PC-3 (cell line): Measurements from ENCODE around the gene KCNH6. TPM values are rescaled to one million over a fixed set of nuclear protein-coding genes. Genes with fewer than 3 reads are reported as not detected.

Experiments
- ATAC-seq: fragments of 200-7000 bp; cut with Tn5 transposase; 2 replicates; pipeline ENCODE4 v1.9.1; 2020; ENCODE audit warnings: mild to moderate bottlenecking, moderate library complexity
- BruUV-seq: library from RNA; stranded (reverse); fragments of 400-500 nt; replicated peaks from 2 replicates; lab custom pipeline; 2021; lab: Mats Ljungman, UMichigan
- CTCF ChIA-PET: fragments of 300-600 bp; sonication (Branson Sonifier 250); formaldehyde crosslinking; loops from one replicate; lab custom pipeline; 2022; ENCODE audit warnings: antibody characterized with exemption; lab: Charles Lee
- POLR2A ChIA-PET: fragments of 300-600 bp; sonication (Branson Sonifier 250); formaldehyde crosslinking; loops from one replicate; lab custom pipeline; 2022; ENCODE audit warnings: antibody characterized with exemption; ENCODE audit not compliant: unreplicated experiment; lab: Charles Lee
- DNase-seq: peaks from one replicate; pipeline ENCODE4 v3.0.0-alpha.2; 2015
- H2AFZ ChIP-seq: fragments of 300-600 bp; sonication (generic); 2 replicates; pipeline ENCODE4 v1.6.0; 2016; ENCODE audit warnings: antibody characterized with exemption, low read length
- H3F3A ChIP-seq: fragments of 300-600 bp; sonication (generic); one replicate; pipeline ENCODE4 v1.6.0; 2017; ENCODE audit warnings: antibody characterized with exemption, low read length, control low read depth, mild to moderate bottlenecking; ENCODE audit not compliant: unreplicated experiment
- H3K27ac ChIP-seq: fragments of 300-600 bp; sonication (generic); 2 replicates; pipeline ENCODE4 v1.5.1; 2016; ENCODE audit warnings: mild to moderate bottlenecking, low read length
- H3K27me3 ChIP-seq: fragments of 300-600 bp; sonication (generic); 2 replicates; pipeline ENCODE4 v1.6.1; 2016; ENCODE audit warnings: low read length, mixed read lengths
- H3K36me3 ChIP-seq: fragments of 300-600 bp; sonication (generic); 2 replicates; pipeline ENCODE4 v1.6.1; 2016; ENCODE audit warnings: low read depth, mixed run types, low read length, mixed read lengths
- H3K4me1 ChIP-seq: fragments of 300-600 bp; sonication (generic); 2 replicates; pipeline ENCODE4 v1.5.1; 2016; ENCODE audit warnings: low read length; ENCODE audit not compliant: insufficient read depth
- H3K4me2 ChIP-seq: fragments of 300-600 bp; sonication (generic); 2 replicates; pipeline ENCODE4 v1.6.0; 2016; ENCODE audit warnings: low read length
- H3K4me3 ChIP-seq: fragments of 300-600 bp; sonication (generic); 2 replicates; pipeline ENCODE4 v1.5.1; 2016; ENCODE audit warnings: mild to moderate bottlenecking, low read length, mixed read lengths
- H3K79me2 ChIP-seq: fragments of 300-600 bp; sonication (generic); 2 replicates; pipeline ENCODE4 v1.6.1; 2017; ENCODE audit warnings: low read length, mixed read lengths
- H3K9ac ChIP-seq: fragments of 300-600 bp; sonication (generic); 2 replicates; pipeline ENCODE4 v1.6.0; 2016; ENCODE audit warnings: mild to moderate bottlenecking, low read length
- H3K9me2 ChIP-seq: fragments of 300-600 bp; sonication (generic); replicated peaks from 2 replicates; pipeline ENCODE4 v1.6.1; 2016; ENCODE audit warnings: mixed run types, low read length, mixed read lengths
- H3K9me3 ChIP-seq: fragments of 300-600 bp; sonication (generic); 2 replicates; pipeline ENCODE4 v1.6.1; 2016; ENCODE audit warnings: low read length, mixed read lengths
- H4K20me1 ChIP-seq: fragments of 300-600 bp; sonication (generic); 2 replicates; pipeline ENCODE4 v1.6.1; 2016; ENCODE audit warnings: low read length, mixed read lengths
- EZH2 ChIP-seq: fragments of 300-600 bp; sonication (generic); IDR thresholded peaks from one replicate; pipeline ENCODE4 v1.6.1; 2017; ENCODE audit warnings: antibody characterized with exemption, mild to moderate bottlenecking, low read length; ENCODE audit not compliant: unreplicated experiment
- EZH2phosphoT487 ChIP-seq: fragments of 300-600 bp; sonication (generic); IDR thresholded peaks from 2 replicates; pipeline ENCODE4 v1.6.1; 2018; ENCODE audit warnings: mild to moderate bottlenecking, antibody characterized with exemption, low read length, borderline replicate concordance
- intact Hi-C: fragments of 100-400 bp; cut with micrococcal nuclease; formaldehyde crosslinking; loops from 2 replicates; pipeline ENCODE4 v1.9.0; 2023
- total RNA-seq: library from RNA; depleted of rRNA; stranded (reverse); fragments of >200 nt; gene quantifications from 2 replicates; pipeline ENCODE4 v1.2.3, GENCODE V29; 2014
- TF ChIP-seq, protein P1 (sequence below): fragments of 300-600 bp; sonication (generic); conservative IDR thresholded peaks from 2 replicates; pipeline ENCODE4 v1.5.1; 2017; ENCODE audit warnings: antibody characterized with exemption, low read depth, mild to moderate bottlenecking, low read length

Gene KCNH6
- total RNA-seq, 1 experiment from 2014 or later = not detected

GRCh38 chr17:63534078-63534570 lies 11.0 kb downstream of the KCNH6 start:
- intact Hi-C loops = no loop called here
- ChIA-PET CTCF (no interaction called here), POLR2A (no interaction called here)

GRCh38 chr17:63534816-63535455 lies 11.8 kb downstream of the KCNH6 start:
- ChIA-PET CTCF (no interaction called here), POLR2A (no interaction called here)
- intact Hi-C loops = no loop called here
- no peak overlapping the region for H3K27ac ChIP-seq
- H3K36me3 ChIP-seq = no peaks in the 10 kb centered on the region
- no peak overlapping the region for H3K4me3 ChIP-seq
- no peak for TF ChIP-seq EZH2
- TF ChIP-seq, protein P1, sequence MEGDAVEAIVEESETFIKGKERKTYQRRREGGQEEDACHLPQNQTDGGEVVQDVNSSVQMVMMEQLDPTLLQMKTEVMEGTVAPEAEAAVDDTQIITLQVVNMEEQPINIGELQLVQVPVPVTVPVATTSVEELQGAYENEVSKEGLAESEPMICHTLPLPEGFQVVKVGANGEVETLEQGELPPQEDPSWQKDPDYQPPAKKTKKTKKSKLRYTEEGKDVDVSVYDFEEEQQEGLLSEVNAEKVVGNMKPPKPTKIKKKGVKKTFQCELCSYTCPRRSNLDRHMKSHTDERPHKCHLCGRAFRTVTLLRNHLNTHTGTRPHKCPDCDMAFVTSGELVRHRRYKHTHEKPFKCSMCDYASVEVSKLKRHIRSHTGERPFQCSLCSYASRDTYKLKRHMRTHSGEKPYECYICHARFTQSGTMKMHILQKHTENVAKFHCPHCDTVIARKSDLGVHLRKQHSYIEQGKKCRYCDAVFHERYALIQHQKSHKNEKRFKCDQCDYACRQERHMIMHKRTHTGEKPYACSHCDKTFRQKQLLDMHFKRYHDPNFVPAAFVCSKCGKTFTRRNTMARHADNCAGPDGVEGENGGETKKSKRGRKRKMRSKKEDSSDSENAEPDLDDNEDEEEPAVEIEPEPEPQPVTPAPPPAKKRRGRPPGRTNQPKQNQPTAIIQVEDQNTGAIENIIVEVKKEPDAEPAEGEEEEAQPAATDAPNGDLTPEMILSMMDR = no peak
- no peaks in the 10 kb centered on the region for H3K4me1 ChIP-seq
- H4K20me1 ChIP-seq = no peaks in the 10 kb centered on the region
- H2AFZ ChIP-seq = no peak overlapping the region
- BruUV-seq = no TSS peak
- H3K9ac ChIP-seq = no peak overlapping the region
- ATAC-seq = no peak
- H3K27me3 ChIP-seq = no peaks in the 10 kb centered on the region; the same call in 1 of the 2 replicates
- H3F3A ChIP-seq = no peaks in the 10 kb centered on the region
- H3K9me3 ChIP-seq = no peaks in the 10 kb centered on the region
- no peak overlapping the region for H3K4me2 ChIP-seq
- DNase-seq = no peak
- no peaks in the 10 kb centered on the region for H3K79me2 ChIP-seq
- H3K9me2 ChIP-seq = no peaks in the 10 kb centered on the region

More at GRCh38 chr17:63534078-63534570, 11.0 kb downstream of the KCNH6 start:
- ATAC-seq = no peak
- Histone ChIP-seq H3K9ac (no peak overlapping the region), H3K27ac (no peak overlapping the region), H3K9me2 (no peaks in the 10 kb centered on the region), H3K4me1 (no peaks in the 10 kb centered on the region), H4K20me1 (no peaks in the 10 kb centered on the region), H3K36me3 (no peaks in the 10 kb centered on the region), H2AFZ (no peak overlapping the region), H3K27me3 (no peaks in the 10 kb centered on the region; the same call in 1 of the 2 replicates), H3K4me2 (no peak overlapping the region), H3K9me3 (no peaks in the 10 kb centered on the region), H3F3A (no peaks in the 10 kb centered on the region), H3K79me2 (no peaks in the 10 kb centered on the region), H3K4me3 (no peak overlapping the region)
- DNase-seq = no peak
- no TSS peak for BruUV-seq
- no peak for TF ChIP-seq EZH2
- TF ChIP-seq, protein P1 = no peak
- TF ChIP-seq EZH2phosphoT487 = no peak

DNA sequence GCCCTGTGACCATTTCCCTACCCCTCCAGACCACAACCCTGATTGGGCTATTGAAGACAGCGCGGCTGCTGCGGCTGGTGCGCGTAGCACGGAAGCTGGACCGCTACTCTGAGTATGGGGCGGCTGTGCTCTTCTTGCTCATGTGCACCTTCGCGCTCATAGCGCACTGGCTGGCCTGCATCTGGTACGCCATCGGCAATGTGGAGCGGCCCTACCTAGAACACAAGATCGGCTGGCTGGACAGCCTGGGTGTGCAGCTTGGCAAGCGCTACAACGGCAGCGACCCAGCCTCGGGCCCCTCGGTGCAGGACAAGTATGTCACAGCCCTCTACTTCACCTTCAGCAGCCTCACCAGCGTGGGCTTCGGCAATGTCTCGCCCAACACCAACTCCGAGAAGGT lies 12.5 kb downstream of the KCNH6 start:
- Histone ChIP-seq H3F3A (no peaks in the 10 kb centered on the region), H3K27me3 (no peaks in the 10 kb centered on the region; the same call in 1 of the 2 replicates), H3K9me3 (no peaks in the 10 kb centered on the region), H3K9ac (no peak overlapping the region), H3K9me2 (no peaks in the 10 kb centered on the region), H3K36me3 (no peaks in the 10 kb centered on the region), H3K4me3 (no peak overlapping the region), H2AFZ (no peak overlapping the region), H3K79me2 (no peaks in the 10 kb centered on the region), H4K20me1 (no peaks in the 10 kb centered on the region), H3K27ac (no peak overlapping the region), H3K4me1 (no peaks in the 10 kb centered on the region), H3K4me2 (no peak overlapping the region)
- POLR2A ChIA-PET = no interaction called here
- TF ChIP-seq EZH2 (no peak), EZH2phosphoT487 (no peak)
- TF ChIP-seq, protein P1 = no peak
- BruUV-seq = no TSS peak
- no peak for DNase-seq
- intact Hi-C loops = no loop called here
- no peak for ATAC-seq
- CTCF ChIA-PET = no interaction called here
